Activated naive CD4-positive, alpha-beta T cell (primary cell): ENCODE data around the gene ABCC8.

Experiments used
- DNase-seq, 4 experiments: peaks; one replicate each; lab custom pipeline; 2025; lab: John Stamatoyannopoulos, UW

ABCC8 gene

GRCh38 chr11:17386331-17387084 is 90.1 kb downstream of the ABCC8 start:
- peak in 1 of 4 experiments; percentile 13 for DNase-seq

GRCh38 chr11:17385926-17386325 is 90.7 kb downstream of the ABCC8 start:
- no peak for DNase-seq

GRCh38 chr11:17385492-17385891 is 91.2 kb downstream of the ABCC8 start:
- DNase-seq: no peak

GRCh38 chr11:17384002-17384511 is 92.6 kb downstream of the ABCC8 start:
- DNase-seq: peak; percentile 29 to 73 (median 66)

GRCh38 chr11:17383461-17383860 is 93.2 kb downstream of the ABCC8 start:
- DNase-seq: no peak

GRCh38 chr11:17382046-17382728 is 94.5 kb downstream of the ABCC8 start:
- no peak for DNase-seq

- DNase-seq: no peak
Measured at GRCh38 chr11:17381156-17381555, 95.5 kb downstream of the ABCC8 start.

DNA sequence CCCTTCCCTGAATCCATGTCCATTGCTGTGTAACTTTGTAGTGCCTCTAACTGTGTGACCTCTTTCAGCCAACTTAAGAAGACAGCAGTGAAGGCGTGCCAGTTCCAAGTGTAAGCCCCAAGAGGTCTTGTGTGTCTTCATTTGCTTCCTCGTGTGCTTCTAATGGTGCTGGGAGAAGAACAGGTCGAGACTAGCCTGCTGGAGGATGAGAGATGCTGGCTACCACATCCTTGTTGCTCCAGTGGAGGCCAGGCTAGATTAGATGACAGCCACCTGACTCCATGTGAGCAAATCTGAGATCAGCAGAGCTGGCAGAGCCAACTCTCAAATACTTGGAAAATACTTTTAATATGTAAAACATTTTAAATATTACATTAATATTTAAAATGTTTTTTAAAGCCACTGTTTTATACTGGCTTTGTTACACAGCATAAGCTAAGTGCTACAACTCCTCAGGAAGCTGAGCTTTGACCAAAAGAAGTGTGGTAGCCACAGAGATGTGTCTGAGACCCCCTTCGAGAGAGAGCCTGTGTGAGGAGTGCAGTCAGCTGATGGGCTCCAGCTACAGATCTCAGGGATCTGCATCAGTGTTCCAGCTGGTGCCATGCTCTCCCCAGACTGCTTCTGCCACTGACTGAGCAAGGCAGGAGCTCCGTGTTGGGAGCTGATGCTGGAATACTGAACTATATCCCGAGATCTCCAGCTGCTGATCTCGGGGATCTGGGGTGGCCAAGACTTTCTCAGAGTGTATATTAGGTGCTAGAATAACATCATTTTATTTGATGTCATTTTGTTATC is 97.1 kb downstream of the ABCC8 start:
- DNase-seq: no peak

- no peak for DNase-seq
Measured at GRCh38 chr11:17378655-17379054, 98.0 kb downstream of the ABCC8 start.

DNA sequence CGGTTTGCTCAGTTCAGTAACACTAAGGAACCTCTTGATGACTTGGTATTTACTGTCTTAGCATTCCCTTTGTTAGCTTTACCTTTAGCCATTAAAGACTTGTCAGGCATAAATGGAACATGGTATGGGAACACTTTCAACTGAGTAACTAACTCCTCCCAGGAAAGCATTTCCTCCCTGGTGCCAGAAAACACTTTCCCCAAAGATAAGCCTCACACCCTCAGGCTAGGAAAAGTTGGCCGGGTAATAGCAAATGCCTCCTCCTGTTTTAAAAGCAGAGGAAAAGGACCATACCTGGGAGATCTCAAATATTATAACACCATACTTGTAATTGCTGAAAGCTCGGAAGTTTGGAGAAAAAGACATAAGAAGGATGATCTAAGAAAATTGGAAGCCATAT is 100.2 kb downstream of the ABCC8 start:
- no peak for DNase-seq

GRCh38 chr11:17375547-17375946 is 101.1 kb downstream of the ABCC8 start:
- no peak for DNase-seq

GRCh38 chr11:17371614-17372013 is 105.0 kb downstream of the ABCC8 start:
- no peak for DNase-seq

DNA sequence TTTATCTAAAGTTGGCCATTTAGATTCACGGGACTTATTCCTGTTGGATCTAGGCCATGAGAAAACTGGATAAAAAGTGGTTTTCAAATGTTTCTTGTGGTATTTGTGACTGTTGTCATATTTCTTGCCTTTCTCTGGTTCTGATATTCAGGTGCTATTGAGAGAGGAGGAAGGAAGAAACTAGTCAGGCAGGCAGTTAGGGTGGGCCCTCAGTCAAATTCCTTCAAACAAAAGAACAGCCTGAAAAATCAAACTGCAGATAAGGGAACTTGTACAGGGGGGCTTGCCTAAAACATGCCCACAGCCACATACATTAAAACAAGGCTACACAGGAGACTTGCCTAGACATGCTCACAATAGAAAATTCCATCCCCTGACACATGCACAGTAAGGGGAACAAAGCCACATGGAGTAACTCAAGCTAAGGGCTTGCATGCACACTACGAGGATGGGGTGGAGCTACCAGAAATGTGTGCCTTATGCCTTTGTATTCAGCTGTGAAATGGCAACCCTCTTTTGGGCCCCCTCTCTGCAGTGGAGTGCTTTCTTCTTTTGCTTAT is 106.9 kb downstream of the ABCC8 start:
- DNase-seq: no peak

DNA sequence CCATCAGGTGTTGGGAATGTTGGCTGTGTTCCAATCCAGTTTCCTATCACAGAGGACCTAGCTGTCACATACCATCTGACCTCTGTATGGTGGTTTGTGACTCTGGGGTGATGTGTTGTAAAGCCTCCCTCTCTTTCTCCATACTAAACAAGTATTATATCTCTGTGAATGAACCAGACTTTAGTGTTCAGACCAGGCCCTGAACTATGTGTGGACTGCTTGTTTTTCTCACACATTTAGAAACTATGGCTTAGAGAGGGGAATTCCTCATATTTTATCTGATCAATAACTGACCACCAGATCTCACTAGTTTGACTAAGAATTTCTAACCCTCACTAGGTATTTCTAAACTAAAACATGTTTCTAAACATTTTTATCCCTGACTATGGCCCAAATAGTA is 107.6 kb downstream of the ABCC8 start:
- no peak for DNase-seq

- no peak for DNase-seq
Measured at GRCh38 chr11:17368551-17368950, 108.1 kb downstream of the ABCC8 start.

- DNase-seq: no peak
Measured at GRCh38 chr11:17366495-17366894, 110.2 kb downstream of the ABCC8 start.

DNA sequence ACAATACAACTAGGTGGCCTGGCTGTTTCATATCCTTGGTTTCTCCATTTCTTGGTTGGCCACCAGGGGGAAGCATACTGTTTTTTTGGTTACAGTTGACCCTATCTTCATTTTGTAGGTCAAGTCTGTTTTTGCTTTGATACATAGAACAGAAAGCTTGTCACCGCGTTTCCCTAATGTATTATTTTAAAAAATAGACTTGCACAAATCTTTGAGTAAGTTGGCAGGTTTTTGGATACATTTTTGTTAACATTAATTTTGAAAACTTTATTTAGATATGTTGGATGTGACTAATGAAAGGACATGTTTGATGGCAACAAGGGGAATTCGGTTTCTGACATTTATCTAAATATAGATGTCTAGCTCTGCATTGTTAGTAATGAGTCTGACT is 122.0 kb downstream of the ABCC8 start:
- DNase-seq: peak in 1 of 4 experiments; percentile 13

GRCh38 chr11:17353821-17354600 is 122.6 kb downstream of the ABCC8 start:
- DNase-seq: no peak

DNA sequence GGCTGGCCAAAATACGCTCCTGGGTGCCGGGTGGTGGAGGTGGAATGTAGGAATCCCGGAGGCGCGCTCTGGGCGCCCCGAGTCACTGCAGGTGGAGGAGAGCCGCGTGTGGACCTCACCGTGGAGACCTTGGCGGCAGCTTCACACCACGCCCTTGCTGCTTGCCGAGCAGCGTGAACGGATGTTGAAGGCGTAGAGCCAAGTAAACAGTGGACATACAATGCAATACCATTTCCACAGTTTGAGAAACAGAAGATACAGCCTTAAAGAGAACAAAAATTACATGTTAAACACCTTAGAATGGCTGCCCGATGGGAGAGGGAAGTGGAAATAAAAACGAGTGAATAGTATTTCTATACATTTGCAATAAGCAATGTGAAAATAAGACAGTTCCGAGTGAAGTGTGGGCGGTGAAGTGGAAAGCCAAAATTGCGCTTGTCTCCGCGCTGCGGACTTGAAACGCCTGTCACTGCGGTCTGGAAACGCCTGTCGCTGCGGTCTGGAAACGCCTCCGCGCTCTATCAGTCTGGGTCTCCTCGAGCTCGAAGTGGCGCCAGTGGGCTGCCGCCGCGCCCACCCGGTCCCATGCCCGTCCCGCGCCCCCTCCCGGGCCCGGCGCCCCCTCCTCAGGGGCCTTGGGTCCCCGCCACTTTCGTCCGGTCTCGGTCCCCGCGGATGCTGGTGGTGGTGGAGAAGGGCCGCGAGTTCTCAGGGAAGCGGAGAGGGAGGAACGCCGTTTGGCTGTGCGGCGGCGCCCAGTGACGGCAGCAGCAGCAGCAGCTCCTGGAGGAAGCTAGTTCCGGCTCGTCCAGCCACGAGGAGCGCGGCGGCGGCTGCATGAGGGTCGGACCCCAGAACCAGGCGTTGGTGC is 123.5 kb downstream of the ABCC8 start:
- peak; percentile 2 to 30 (median 9) for DNase-seq

- DNase-seq: peak; percentile 13 to 54 (median 18)
Measured at GRCh38 chr11:17351510-17352176, 125.0 kb downstream of the ABCC8 start, which contains the start of gene NCR3LG1. Gene NCR3LG1 (plus strand): TSS chr11:17351800. CDS start chr11:17351970, 170 bp downstream.
